PFSK-1 (cell line): ENCODE data around the gene SORCS3.

Experiments used
- FOXP2 ChIP-seq: optimal IDR thresholded peaks from 2 replicates; pipeline ENCODE3; 2011; ENCODE audit warnings: borderline replicate concordance, control low read depth, inconsistent platforms; ENCODE audit not compliant: insufficient read depth; ENCODE audit errors: extremely low read length, extremely low read depth
- POLR2AphosphoS5 ChIP-seq: IDR thresholded peaks from 2 replicates; pipeline ENCODE4 v1.6.1; 2012; ENCODE audit warnings: low read depth, mild to moderate bottlenecking, control low read depth, low read length, moderate library complexity
- REST ChIP-seq, 2 experiments: IDR thresholded peaks; 2 replicates each; pipeline versions ENCODE4 v1.6.1 to v1.8.0; 2011 to 2012; ENCODE audit warnings: low read depth in 2 of 2, low read length in 2 of 2, control low read depth in 1 of 2, inconsistent platforms in 1 of 2, mild to moderate bottlenecking in 1 of 2, moderate library complexity in 1 of 2; ENCODE audit not compliant: insufficient read depth in 1 of 2
- SIN3A ChIP-seq: IDR thresholded peaks from 2 replicates; pipeline ENCODE4 v1.6.1; 2012; ENCODE audit warnings: mild to moderate bottlenecking, low read length, moderate library complexity, borderline replicate concordance; ENCODE audit not compliant: insufficient read depth
- TAF1 ChIP-seq: IDR thresholded peaks from 2 replicates; pipeline ENCODE4 v1.6.1; 2012; ENCODE audit warnings: low read length, control low read depth, borderline replicate concordance; ENCODE audit not compliant: insufficient read depth

Gene SORCS3

DNA sequence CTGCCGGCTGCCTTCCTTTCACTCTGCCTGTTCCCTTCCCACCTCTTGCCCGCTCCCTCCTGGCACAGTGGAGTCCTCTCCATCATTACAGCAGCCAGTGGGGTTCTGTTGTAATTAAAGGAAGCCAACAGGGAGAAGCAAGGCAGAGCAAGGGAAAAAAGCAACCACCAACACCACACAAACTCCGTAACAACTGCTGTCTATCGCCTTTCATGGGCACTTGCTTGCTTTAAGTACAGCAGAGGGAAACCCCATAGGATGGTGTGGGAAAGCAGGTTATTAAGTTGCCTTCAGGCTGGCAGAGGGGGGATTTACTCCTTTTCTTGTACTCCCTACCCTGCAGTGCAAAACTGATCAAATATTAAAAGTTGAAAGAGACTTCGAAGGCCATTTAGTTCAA lies 22.0 kb downstream of the SORCS3 start:
- no peak for TF ChIP-seq FOXP2
- no peak for TF ChIP-seq TAF1
- TF ChIP-seq SIN3A: no peak
- no peak for TF ChIP-seq REST (IDR thresholded peaks at IDR 0.05; ENCODE audit: insufficient read depth in 1 of 2, low read depth in 2 of 2, low read length in 2 of 2)
- no peak for TF ChIP-seq POLR2AphosphoS5

- TF ChIP-seq TAF1 (no peak), REST (IDR thresholded peaks at IDR 0.05; ENCODE audit: insufficient read depth in 1 of 2, low read depth in 2 of 2, low read length in 2 of 2) (no peak), SIN3A (no peak), FOXP2 (no peak), POLR2AphosphoS5 (no peak)
Observed at GRCh38 chr10:104663563-104663962, 22.5 kb downstream of the SORCS3 start.

DNA sequence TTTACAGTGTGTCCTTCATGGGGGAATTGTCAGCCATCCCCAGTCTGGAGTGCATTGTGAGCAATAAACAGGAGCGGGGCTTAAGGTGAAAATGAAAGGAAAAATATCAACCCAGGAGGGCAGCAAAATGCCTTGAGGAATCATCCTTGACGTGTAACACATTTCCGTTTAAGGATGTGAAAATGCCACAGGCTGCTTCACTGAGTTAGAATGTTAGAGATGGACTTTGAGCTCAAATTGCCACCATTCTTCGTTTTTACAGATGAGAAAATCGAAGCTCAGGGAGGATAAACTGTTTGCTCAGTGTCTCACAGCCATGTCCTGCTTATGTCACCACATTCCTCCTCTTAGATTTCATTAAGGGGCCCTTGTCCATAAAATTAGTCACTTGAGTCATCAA lies 23.1 kb downstream of the SORCS3 start:
- TF ChIP-seq SIN3A (no peak), TAF1 (no peak), REST (IDR thresholded peaks at IDR 0.05; ENCODE audit: insufficient read depth in 1 of 2, low read depth in 2 of 2, low read length in 2 of 2) (no peak), POLR2AphosphoS5 (no peak), FOXP2 (no peak)

DNA sequence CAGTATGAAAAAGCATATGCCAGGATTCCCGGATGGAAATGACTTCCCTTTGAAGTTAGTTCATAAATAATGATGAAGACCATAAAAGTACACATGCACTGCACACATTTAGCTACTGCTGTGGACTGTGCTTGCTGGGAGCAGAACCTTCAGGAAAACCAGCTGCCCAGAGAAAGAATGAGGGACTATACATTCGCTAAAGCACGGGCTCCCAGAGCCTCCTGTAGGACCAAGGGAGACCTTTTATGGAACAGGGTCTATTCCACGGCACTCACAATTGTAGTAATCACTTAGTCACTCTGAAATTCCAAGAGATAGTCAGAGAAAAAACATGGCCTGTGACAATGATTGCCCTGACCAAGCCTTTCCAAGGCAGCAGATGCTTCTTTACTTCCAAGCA lies 24.1 kb downstream of the SORCS3 start:
- TF ChIP-seq REST (IDR thresholded peaks at IDR 0.05; ENCODE audit: insufficient read depth in 1 of 2, low read depth in 2 of 2, low read length in 2 of 2) (no peak), POLR2AphosphoS5 (no peak), SIN3A (no peak), FOXP2 (no peak), TAF1 (no peak)

DNA sequence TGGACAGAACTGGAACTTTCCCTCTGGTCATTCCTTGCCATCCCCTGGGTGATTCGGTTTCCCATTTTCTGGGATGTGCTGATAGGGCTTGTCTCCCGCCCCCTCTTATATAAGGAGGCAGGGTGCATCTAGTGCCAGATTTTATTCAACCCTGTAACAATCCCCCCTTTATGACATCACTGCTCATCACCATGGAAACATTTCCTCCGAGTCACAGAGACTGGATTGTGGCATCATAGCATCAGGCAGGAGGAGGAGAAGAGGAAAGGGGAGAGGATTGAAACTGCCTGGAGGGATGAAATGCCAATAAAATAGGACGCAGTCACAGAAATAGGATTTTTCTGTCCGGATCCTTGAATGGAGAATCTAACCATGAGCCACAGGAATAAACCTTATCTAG lies 25.0 kb downstream of the SORCS3 start:
- TF ChIP-seq POLR2AphosphoS5 (no peak), TAF1 (no peak), REST (IDR thresholded peaks at IDR 0.05; ENCODE audit: insufficient read depth in 1 of 2, low read depth in 2 of 2, low read length in 2 of 2) (no peak), SIN3A (no peak), FOXP2 (no peak)
